AG10803 (cell line): ENCODE results near the gene ARHGAP1.

Experiments used
- DNase-seq: peaks from one replicate; pipeline ENCODE4 v3.0.0; 2010; ENCODE audit warnings: low read depth
- H3K4me3 ChIP-seq: 2 replicates; pipeline ENCODE4 v1.5.1; 2011; ENCODE audit warnings: mild to moderate bottlenecking, low read length, control low read depth
- TF ChIP-seq, protein P1 (sequence below): conservative IDR thresholded peaks from 2 replicates; pipeline ENCODE4 v1.5.1; 2011; ENCODE audit warnings: mild to moderate bottlenecking, low read length, control low read depth, inconsistent platforms

ARHGAP1 gene

DNA sequence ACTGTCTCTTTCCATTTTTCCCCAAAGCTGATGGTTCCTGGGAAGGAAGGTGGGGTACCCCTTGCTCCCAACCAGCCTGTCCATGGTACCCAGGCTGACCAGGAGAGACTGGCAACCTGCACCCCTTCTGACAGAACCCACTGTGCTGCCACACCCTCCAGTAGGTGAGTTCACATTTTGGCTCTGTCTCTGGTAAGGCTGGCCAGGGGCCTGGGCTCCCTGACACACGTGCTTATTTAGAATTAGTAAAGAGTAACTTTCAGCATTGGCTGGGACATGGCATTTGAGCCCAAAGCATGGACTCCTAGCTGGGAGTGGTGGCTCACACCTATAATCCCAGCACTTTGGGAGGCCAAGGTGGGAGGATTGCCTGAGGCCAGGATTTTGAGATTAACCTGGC, 35.1 kb downstream of the ARHGAP1 start:
- no peak overlapping the region for H3K4me3 ChIP-seq
- no peak for DNase-seq
- TF ChIP-seq, protein P1, sequence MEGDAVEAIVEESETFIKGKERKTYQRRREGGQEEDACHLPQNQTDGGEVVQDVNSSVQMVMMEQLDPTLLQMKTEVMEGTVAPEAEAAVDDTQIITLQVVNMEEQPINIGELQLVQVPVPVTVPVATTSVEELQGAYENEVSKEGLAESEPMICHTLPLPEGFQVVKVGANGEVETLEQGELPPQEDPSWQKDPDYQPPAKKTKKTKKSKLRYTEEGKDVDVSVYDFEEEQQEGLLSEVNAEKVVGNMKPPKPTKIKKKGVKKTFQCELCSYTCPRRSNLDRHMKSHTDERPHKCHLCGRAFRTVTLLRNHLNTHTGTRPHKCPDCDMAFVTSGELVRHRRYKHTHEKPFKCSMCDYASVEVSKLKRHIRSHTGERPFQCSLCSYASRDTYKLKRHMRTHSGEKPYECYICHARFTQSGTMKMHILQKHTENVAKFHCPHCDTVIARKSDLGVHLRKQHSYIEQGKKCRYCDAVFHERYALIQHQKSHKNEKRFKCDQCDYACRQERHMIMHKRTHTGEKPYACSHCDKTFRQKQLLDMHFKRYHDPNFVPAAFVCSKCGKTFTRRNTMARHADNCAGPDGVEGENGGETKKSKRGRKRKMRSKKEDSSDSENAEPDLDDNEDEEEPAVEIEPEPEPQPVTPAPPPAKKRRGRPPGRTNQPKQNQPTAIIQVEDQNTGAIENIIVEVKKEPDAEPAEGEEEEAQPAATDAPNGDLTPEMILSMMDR, result no peak

- DNase-seq, result no peak
- H3K4me3 ChIP-seq, result no peak overlapping the region
- TF ChIP-seq, protein P1, result no peak
Measured at GRCh38 chr11:46664612-46665011, 35.8 kb downstream of the ARHGAP1 start.

- no peak overlapping the region for H3K4me3 ChIP-seq
- no peak for DNase-seq
- TF ChIP-seq, protein P1, result no peak
Measured at GRCh38 chr11:46663277-46663940, 37.0 kb downstream of the ARHGAP1 start.

DNA sequence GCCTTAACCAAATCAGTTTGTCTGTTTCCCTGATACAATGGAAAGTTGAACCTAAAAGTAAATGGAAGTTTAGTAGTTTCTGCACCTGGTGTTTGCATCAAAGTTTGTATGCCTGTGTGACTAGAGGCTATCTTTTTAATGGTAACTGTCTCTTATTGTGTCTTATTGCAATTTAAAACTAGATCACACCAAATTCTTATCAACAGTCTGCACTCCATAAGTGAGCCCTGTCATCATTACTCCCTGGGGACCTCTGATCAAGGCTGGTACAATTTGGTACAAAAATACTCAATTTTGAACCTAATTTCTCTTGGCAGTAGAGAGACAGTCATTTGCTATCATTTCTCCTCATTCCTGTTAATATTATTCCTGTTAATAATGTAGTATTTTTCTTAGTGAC, 38.1 kb downstream of the ARHGAP1 start:
- DNase-seq, result no peak

DNA sequence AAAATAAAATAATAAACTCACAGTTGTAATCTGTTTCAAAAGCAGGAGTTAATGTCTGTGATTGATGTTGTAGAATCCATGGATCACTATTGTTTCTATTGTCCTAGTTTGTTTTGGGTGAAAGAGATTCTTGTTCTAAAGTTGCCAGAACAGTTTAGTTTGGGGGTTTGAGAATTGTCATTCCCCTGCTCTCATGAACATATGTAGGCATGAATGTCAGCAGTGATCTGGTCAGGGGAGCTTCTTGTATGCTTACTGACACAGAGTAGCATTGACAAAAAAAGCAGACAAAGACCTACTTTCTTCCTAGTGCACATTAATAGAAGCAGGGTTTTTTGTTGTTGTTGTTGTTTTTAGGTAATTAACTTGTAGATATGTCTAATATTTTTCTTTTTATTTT, 38.6 kb downstream of the ARHGAP1 start:
- H3K4me3 ChIP-seq, result no peak overlapping the region
- TF ChIP-seq, protein P1, result no peak
- DNase-seq, result no peak

More for the DNA sequence above, 38.1 kb downstream of the ARHGAP1 start:
- TF ChIP-seq, protein P1, result no peak
- no peak overlapping the region for H3K4me3 ChIP-seq

DNA sequence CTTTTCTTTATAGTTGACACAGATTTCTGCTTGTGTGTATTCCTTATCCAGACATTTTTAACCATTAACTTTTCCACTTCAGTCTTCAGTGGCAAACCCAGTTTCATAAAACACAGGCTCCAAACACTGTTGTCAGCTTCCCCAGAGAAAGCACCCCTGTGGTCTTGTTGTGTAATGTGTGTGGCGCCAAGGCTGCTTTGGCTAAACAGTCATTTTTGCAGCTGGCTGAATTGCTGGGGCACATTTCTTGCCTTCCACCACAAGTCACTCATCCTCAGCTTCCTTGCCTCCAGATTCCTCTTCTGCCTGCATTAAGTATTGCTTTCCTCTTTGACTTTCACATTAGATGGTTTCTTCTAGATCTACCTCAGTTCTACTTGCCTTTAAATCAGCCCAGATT, 40.5 kb downstream of the ARHGAP1 start:
- TF ChIP-seq, protein P1, result no peak
- no peak overlapping the region for H3K4me3 ChIP-seq

GRCh38 chr11:46658259-46658658, 42.2 kb downstream of the ARHGAP1 start:
- TF ChIP-seq, protein P1, result no peak
- peak; percentile 87 for DNase-seq
- H3K4me3 ChIP-seq, result no peak overlapping the region

More for the DNA sequence above, 40.5 kb downstream of the ARHGAP1 start:
- DNase-seq, result peak; percentile 91
